GM12864 (cell line): ENCODE measurements around the gene PML.
A peak's percentile ranks its signal among the peaks of the same experiment; 100 is the strongest.

ENCODE experiments used
- DNase-seq: peaks from one replicate; pipeline ENCODE4 v3.0.0-alpha.2; 2011; ENCODE audit warnings: low read depth
- H3K4me3 ChIP-seq: 2 replicates; pipeline ENCODE4 v1.5.1; 2011; ENCODE audit warnings: mild to moderate bottlenecking, low read depth, low read length, control low read depth
- CTCF ChIP-seq: IDR thresholded peaks from 2 replicates; pipeline ENCODE4 v1.5.1; 2011; ENCODE audit warnings: low read depth, mild to moderate bottlenecking, moderate library complexity, low read length, control low read depth, inconsistent platforms; ENCODE audit errors: missing control alignments

The PML gene

GRCh38 chr15:74035121-74036017, 40.9 kb downstream of the PML start:
- TF ChIP-seq CTCF = no peak
- no peak overlapping the region for H3K4me3 ChIP-seq
- DNase-seq = no peak

- no peak overlapping the region for H3K4me3 ChIP-seq
- TF ChIP-seq CTCF = peak; percentile 8
- DNase-seq = no peak
Observed at GRCh38 chr15:74036271-74037170, 42.0 kb downstream of the PML start.

- TF ChIP-seq CTCF = no peak
- no peak for DNase-seq
- no peak overlapping the region for H3K4me3 ChIP-seq
Observed at GRCh38 chr15:74037171-74038117, 42.9 kb downstream of the PML start.

- DNase-seq = no peak
- no peak for TF ChIP-seq CTCF
- no peak overlapping the region for H3K4me3 ChIP-seq
Observed at GRCh38 chr15:74038707-74039655, 44.5 kb downstream of the PML start.

GRCh38 chr15:74039656-74040010, 45.1 kb downstream of the PML start:
- TF ChIP-seq CTCF = no peak
- no peak for DNase-seq
- no peak overlapping the region for H3K4me3 ChIP-seq
